SK-N-SH (cell line): ENCODE data around the gene FAM222A. TPM values are rescaled to one million over a fixed set of nuclear protein-coding genes. Genes with fewer than 3 reads are reported as not detected.

Experiments used
- CTCF ChIA-PET: fragments of 300-600, 350-600 bp; formaldehyde crosslinking; extraction: SDS; loops from one replicate; lab custom pipeline; 2021; lab: Yijun Ruan, JAX
- POLR2A ChIA-PET: fragments of 350-600 bp; sonication (Branson Sonifier 250); formaldehyde crosslinking; extraction: SDS; loops from one replicate; lab custom pipeline; 2020; ENCODE audit warnings: antibody characterized with exemption, inconsistent platforms; lab: Yijun Ruan, JAX
- DNase-seq: peaks from one replicate; pipeline ENCODE4 v3.0.0; 2012
- H2AFZ ChIP-seq: fragments of 200-600 bp; sonication (generic); 2 replicates; pipeline ENCODE4 v1.8.1; 2016; ENCODE audit warnings: antibody characterized with exemption, mild to moderate bottlenecking, low read depth
- H3F3A ChIP-seq: fragments of 200-600 bp; sonication (generic); replicated peaks from 2 replicates; pipeline ENCODE3; 2016; ENCODE audit warnings: antibody characterized with exemption, mild to moderate bottlenecking; ENCODE audit not compliant: insufficient read depth
- H3K27ac ChIP-seq, 2 experiments: fragments of 200-500 bp in 1 of 2; fragments of 200-600 bp in 1 of 2; sonication (Bioruptor generic) in 1 of 2; sonication (generic), shearing (Covaris generic) in 1 of 2; 2 replicates each; pipeline versions ENCODE4 v1.5.1 to v1.6.1; 2014 to 2016; ENCODE audit warnings: low read depth in 2 of 2, inconsistent platforms in 1 of 2, low read length in 1 of 2, mild to moderate bottlenecking in 1 of 2, mixed read lengths in 1 of 2
- H3K27me3 ChIP-seq: fragments of 200-600 bp; sonication (generic), shearing (Covaris generic); 2 replicates; pipeline ENCODE4 v1.6.1; 2016; ENCODE audit warnings: mixed run types; ENCODE audit not compliant: insufficient read depth
- H3K36me3 ChIP-seq, 2 experiments: fragments of 200-500 bp in 1 of 2; fragments of 200-600 bp in 1 of 2; sonication (Bioruptor generic) in 1 of 2; sonication (generic) in 1 of 2; replicated peaks in 1 of 2; 2 replicates each; pipeline versions ENCODE3 to v1.5.1; 2014 to 2016; ENCODE audit warnings: low read length in 1 of 2, mild to moderate bottlenecking in 1 of 2; ENCODE audit not compliant: insufficient read depth in 2 of 2, control insufficient read depth in 1 of 2
- H3K4me1 ChIP-seq, 2 experiments: fragments of 200-500 bp in 1 of 2; fragments of 200-600 bp in 1 of 2; sonication (Bioruptor generic) in 1 of 2; sonication (generic), shearing (Covaris generic) in 1 of 2; 2 replicates each; pipeline versions ENCODE4 v1.5.1 to v1.6.1; 2014 to 2016; ENCODE audit warnings: low read depth in 1 of 2, low read length in 1 of 2, mixed run types in 1 of 2; ENCODE audit not compliant: insufficient read depth in 2 of 2, control insufficient read depth in 1 of 2
- H3K4me2 ChIP-seq: fragments of 200-600 bp; sonication (generic), shearing (Covaris generic); 2 replicates; pipeline ENCODE4 v1.6.1; 2017; ENCODE audit warnings: mixed run types
- H3K4me3 ChIP-seq, 2 experiments: fragments of 200-500 bp in 1 of 2; fragments of 200-600 bp in 1 of 2; sonication (Bioruptor generic) in 1 of 2; sonication (generic), shearing (Covaris generic) in 1 of 2; 2 replicates each; pipeline versions ENCODE4 v1.5.1 to v1.8.1; 2014 to 2016; ENCODE audit warnings: low read depth in 2 of 2, inconsistent platforms in 1 of 2, low read length in 1 of 2, mild to moderate bottlenecking in 1 of 2, mixed read lengths in 1 of 2, moderate library complexity in 1 of 2
- H3K79me2 ChIP-seq: fragments of 200-600 bp; sonication (generic); 2 replicates; pipeline ENCODE4 v1.8.1; 2017; ENCODE audit warnings: mild to moderate bottlenecking; ENCODE audit not compliant: insufficient read depth
- H3K9ac ChIP-seq: fragments of 200-600 bp; sonication (generic); 2 replicates; pipeline ENCODE4 v1.6.1; 2017; ENCODE audit warnings: mixed run types
- H3K9me2 ChIP-seq: fragments of 200-600 bp; sonication (generic); 2 replicates; pipeline ENCODE4 v1.6.1; 2017; ENCODE audit warnings: mixed run types
- H3K9me3 ChIP-seq: fragments of 200-600 bp; sonication (generic); 2 replicates; pipeline ENCODE4 v1.6.1; 2017; ENCODE audit warnings: mixed run types, mild to moderate bottlenecking, moderate library complexity
- H4K20me1 ChIP-seq: fragments of 200-600 bp; sonication (generic); 2 replicates; pipeline ENCODE4 v1.6.1; 2017; ENCODE audit warnings: mild to moderate bottlenecking, mixed run types; ENCODE audit not compliant: insufficient read depth
- CTCF ChIP-seq: fragments of 200-600 bp; sonication (generic); IDR thresholded peaks from 2 replicates; pipeline ENCODE4 v1.6.1; 2017; ENCODE audit warnings: antibody characterized with exemption, mild to moderate bottlenecking, moderate library complexity
- ELF1 ChIP-seq: IDR thresholded peaks from 2 replicates; pipeline ENCODE4 v1.4.0; 2012
- IRF3 ChIP-seq: fragments of 150-350 bp; IDR thresholded peaks from 2 replicates; pipeline ENCODE4 v1.6.1; 2016; ENCODE audit warnings: mild to moderate bottlenecking, low read depth, low read length
- JUND ChIP-seq: IDR thresholded peaks from 2 replicates; pipeline ENCODE4 v1.4.0; 2012
- MEF2A ChIP-seq: IDR thresholded peaks from 2 replicates; pipeline ENCODE4 v1.4.0; 2012; ENCODE audit warnings: low read depth, borderline replicate concordance
- NRF1 ChIP-seq: IDR thresholded peaks from 2 replicates; pipeline ENCODE4 v1.6.1; 2012; ENCODE audit warnings: low read depth, mild to moderate bottlenecking, low read length
- RXRA ChIP-seq: IDR thresholded peaks from 2 replicates; pipeline ENCODE4 v1.4.0; 2012; ENCODE audit warnings: low read depth, mild to moderate bottlenecking, borderline replicate concordance
- SIN3A ChIP-seq: IDR thresholded peaks from 2 replicates; pipeline ENCODE4 v1.6.1; 2012; ENCODE audit warnings: low read depth, mild to moderate bottlenecking, low read length, moderate library complexity, borderline replicate concordance
- USF2 ChIP-seq: fragments of 150-350 bp; IDR thresholded peaks from 2 replicates; pipeline ENCODE4 v1.6.1; 2017; ENCODE audit warnings: antibody characterized with exemption, low read length, low read depth, borderline replicate concordance
- WGBS: methylation state at CpG from one replicate; pipeline ENCODE4 v1.1.6; 2017; ENCODE audit warnings: low lambda C conversion rate; 5-methylcytosine and 5-hydroxymethylcytosine counted together
- polyA plus RNA-seq, 3 experiments: library from polyadenylated mRNA; depleted of rRNA; stranded (reverse); fragments of >200 nt; gene quantifications; 2 replicates each; pipeline ENCODE4 v1.2.3, GENCODE V29; 2012
- TF ChIP-seq, protein P1 (sequence below): IDR thresholded peaks from 2 replicates; pipeline ENCODE4 v1.4.0; 2012; ENCODE audit warnings: low read depth, borderline replicate concordance
- TF ChIP-seq, protein P2 (sequence below): IDR thresholded peaks from 2 replicates; pipeline ENCODE4; 2012

FAM222A gene
- polyA plus RNA-seq, 1 of the 3 experiments (the other 2 are of a cell fraction), result 1.6 TPM

- Histone ChIP-seq H3K27ac (no peak overlapping the region; a peak in 1 of 4 replicates), H3K9ac (no peak overlapping the region), H4K20me1 (no peaks in the 10 kb centered on the region), H3K9me3 (no peaks in the 10 kb centered on the region), H3F3A (no peaks in the 10 kb centered on the region), H3K9me2 (no peaks in the 10 kb centered on the region), H3K4me2 (no peak overlapping the region), H3K36me3 (no peaks in the 10 kb centered on the region), H3K79me2 (no peaks in the 10 kb centered on the region), H3K27me3 (no peaks in the 10 kb centered on the region), H2AFZ (no peak overlapping the region), H3K4me3 (no peak overlapping the region), H3K4me1 (peaks cover 0 to 16% of the 10 kb centered on the region in 2 experiments; a peak in 1 of 4 replicates)
- POLR2A ChIA-PET, result interaction anchor here (0.5 kb wide), 1 partner anchor 636 kb away, joined by 3 read pairs; no protein-coding TSS in a partner anchor
- TF ChIP-seq CTCF, result no peak
- no peak for TF ChIP-seq ELF1
- TF ChIP-seq NRF1, result no peak
- TF ChIP-seq, protein P1, sequence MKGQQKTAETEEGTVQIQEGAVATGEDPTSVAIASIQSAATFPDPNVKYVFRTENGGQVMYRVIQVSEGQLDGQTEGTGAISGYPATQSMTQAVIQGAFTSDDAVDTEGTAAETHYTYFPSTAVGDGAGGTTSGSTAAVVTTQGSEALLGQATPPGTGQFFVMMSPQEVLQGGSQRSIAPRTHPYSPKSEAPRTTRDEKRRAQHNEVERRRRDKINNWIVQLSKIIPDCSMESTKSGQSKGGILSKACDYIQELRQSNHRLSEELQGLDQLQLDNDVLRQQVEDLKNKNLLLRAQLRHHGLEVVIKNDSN, result no peak
- no peak for TF ChIP-seq SIN3A
- no peak for TF ChIP-seq JUND
- no peak for TF ChIP-seq IRF3
- no peak for TF ChIP-seq USF2
- TF ChIP-seq, protein P2, sequence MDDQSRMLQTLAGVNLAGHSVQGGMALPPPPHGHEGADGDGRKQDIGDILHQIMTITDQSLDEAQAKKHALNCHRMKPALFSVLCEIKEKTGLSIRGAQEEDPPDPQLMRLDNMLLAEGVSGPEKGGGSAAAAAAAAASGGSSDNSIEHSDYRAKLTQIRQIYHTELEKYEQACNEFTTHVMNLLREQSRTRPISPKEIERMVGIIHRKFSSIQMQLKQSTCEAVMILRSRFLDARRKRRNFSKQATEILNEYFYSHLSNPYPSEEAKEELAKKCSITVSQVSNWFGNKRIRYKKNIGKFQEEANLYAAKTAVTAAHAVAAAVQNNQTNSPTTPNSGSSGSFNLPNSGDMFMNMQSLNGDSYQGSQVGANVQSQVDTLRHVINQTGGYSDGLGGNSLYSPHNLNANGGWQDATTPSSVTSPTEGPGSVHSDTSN, result no peak
- TF ChIP-seq RXRA, result no peak
- no peak for TF ChIP-seq MEF2A
- DNase-seq, result no peak
- 70% methylated on average over 19 of the region's 21 CpGs for WGBS
- CTCF ChIA-PET, result interaction anchor here (0.6 to 5.7 kb wide), 15 partner anchors 9 to 254 kb away, joined by 3 to 55 read pairs (median 6); partner anchors contain the start of genes MMAB and MVK
Measured at GRCh38 chr12:109773384-109774011, 59.9 kb downstream of the FAM222A start.
